ENCODE measurements around the gene TRIP13. TPM values are rescaled to one million over a fixed set of nuclear protein-coding genes. Genes with fewer than 3 reads are reported as not detected.

The TRIP13 gene
- total RNA-seq, 1 experiment from 2014 or later = 21.4 TPM

DNA sequence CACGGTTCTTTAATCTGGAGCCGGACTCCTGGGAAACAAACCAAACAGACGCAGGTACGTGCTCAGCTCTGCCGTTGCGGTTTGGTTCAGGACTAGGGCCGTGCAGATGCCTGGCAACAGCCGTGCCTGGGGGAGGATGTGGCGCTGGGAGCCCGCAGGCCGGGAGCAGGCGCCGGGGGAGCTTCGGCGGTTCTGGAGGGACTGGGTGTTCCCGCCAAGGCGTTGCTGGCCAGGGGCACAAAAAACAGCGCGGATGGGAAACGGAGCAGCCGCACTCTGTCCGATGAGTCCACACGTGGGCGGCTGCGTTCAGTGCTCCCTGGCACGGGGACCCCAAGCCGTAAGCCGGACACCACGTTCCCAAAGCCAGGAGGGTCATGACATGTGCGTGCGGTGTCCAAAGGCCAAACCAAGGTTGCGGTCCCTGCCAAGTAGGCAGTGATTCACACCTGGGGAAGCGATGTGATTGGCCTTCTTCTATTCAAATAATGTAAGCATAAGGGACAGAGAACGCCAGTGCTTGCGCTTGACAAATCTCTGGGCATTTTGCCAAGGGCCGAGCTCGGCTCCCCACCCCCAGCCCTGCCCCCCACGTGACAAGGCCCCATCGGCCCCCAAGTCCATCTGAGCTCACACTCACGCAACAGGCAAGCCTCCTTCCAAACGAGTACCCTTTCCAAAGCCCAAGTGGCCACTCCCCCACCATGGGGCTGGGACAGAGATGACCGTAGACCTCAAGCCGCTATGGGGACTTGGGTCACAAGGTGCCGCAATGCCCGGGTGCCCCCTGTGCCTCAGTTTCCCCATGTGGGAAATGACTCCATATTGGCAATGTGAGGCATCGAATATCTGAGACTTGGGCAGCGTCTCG, 66.3 kb downstream of the TRIP13 start:
- TF ChIP-seq CTCF (IDR thresholded peaks at IDR 0.05; ENCODE audit: unreplicated experiment) = no peak
- peak overlapping the region; percentile 55 for H3K4me3 Mint-ChIP-seq (ENCODE audit: unreplicated experiment)
- H3K27ac Mint-ChIP-seq (ENCODE audit: low read depth, unreplicated experiment) = peak overlapping the region; percentile 12
- no TSS peak for BruUV-seq (replicated peaks)
- ChIA-PET POLR2A (interaction anchor here (0.6 to 0.7 kb wide), 2 partner anchors 17 to 189 kb away, joined by 3 read pairs; no protein-coding TSS in a partner anchor), CTCF (interaction anchor here (0.6 kb wide), 1 partner anchor 1102 kb away, joined by 3 read pairs; no protein-coding TSS in a partner anchor)
- peak; percentile 93 for DNase-seq (ENCODE audit: unreplicated experiment)
- no peaks in the 10 kb centered on the region for H3K36me3 Mint-ChIP-seq (ENCODE audit: insufficient read depth, unreplicated experiment)
- H3K4me1 Mint-ChIP-seq (ENCODE audit: insufficient read depth, unreplicated experiment) = peaks cover 25% of the 10 kb centered on the region
- intact Hi-C loops (cut with micrococcal nuclease) = no loop called here
- no peaks in the 10 kb centered on the region for H3K9me3 Mint-ChIP-seq (ENCODE audit: unreplicated experiment)
- H3K27me3 Mint-ChIP-seq (ENCODE audit: insufficient read depth, unreplicated experiment) = peaks cover 18% of the 10 kb centered on the region

DNA sequence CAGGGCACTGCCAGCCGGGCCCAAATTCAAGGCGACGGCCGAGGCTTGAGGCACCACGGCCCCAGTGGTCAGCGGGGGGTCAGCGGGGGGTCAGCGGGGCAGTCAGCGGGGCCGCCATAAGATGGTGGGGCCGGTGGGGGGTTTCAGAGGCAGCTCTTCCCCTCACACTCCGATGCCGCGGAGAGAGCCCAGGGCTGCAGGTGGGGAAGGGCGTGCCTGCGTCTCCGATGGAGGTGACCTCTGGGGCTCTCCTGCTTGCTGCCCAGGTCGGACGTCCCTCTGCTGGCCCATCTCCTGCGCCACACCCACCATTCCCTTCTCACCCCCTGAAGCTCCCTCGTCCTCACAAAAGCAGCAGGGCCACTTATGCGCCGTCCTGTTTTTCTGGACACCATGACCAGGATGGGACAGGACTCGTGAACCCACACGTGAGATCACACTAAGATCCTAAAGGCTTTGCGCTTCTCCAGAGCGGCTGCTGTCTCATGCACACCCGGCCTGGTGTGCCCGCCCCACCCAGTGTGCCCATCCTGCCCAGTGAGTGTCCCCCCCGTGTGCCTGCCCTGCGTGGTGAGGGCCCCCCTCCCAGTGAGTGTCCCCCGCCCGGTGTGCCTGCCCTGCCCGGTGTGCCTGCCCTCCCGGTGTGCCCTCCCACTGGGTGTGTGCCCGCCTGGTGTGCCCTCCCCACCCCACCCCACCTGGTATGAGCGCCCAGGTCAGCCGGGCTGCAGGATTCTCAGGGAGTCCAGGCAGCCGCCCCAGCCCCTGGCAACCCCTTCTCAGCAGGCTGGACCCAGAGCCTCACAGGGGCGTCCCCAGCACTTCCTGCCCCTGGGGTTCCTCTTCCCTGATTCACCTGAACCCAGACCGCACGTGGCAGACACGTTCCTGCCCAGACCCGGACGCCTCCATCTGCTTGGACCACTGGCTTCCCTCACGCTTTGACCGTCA, 67.2 kb downstream of the TRIP13 start:
- TF ChIP-seq CTCF (IDR thresholded peaks at IDR 0.05; ENCODE audit: unreplicated experiment) = no peak
- no peaks in the 10 kb centered on the region for H3K9me3 Mint-ChIP-seq (ENCODE audit: unreplicated experiment)
- intact Hi-C loops (cut with micrococcal nuclease) = no loop called here
- DNase-seq (ENCODE audit: unreplicated experiment) = no peak
- H3K4me1 Mint-ChIP-seq (ENCODE audit: insufficient read depth, unreplicated experiment) = peaks cover 25% of the 10 kb centered on the region
- peaks cover 22% of the 10 kb centered on the region for H3K27me3 Mint-ChIP-seq (ENCODE audit: insufficient read depth, unreplicated experiment)
- ChIA-PET CTCF (interaction anchor here (0.6 kb wide), 1 partner anchor 1101 kb away, joined by 3 read pairs; no protein-coding TSS in a partner anchor), POLR2A (interaction anchor here (0.7 kb wide), 1 partner anchor 17 kb away, joined by 3 read pairs; no protein-coding TSS in a partner anchor)
- BruUV-seq (replicated peaks) = no TSS peak
- H3K27ac Mint-ChIP-seq (ENCODE audit: low read depth, unreplicated experiment) = no peak overlapping the region
- H3K4me3 Mint-ChIP-seq (ENCODE audit: unreplicated experiment) = no peak overlapping the region
- no peaks in the 10 kb centered on the region for H3K36me3 Mint-ChIP-seq (ENCODE audit: insufficient read depth, unreplicated experiment)

- intact Hi-C loops (cut with micrococcal nuclease) = no loop called here
- BruUV-seq (replicated peaks) = no TSS peak
- ChIA-PET CTCF (no interaction called here), POLR2A (no interaction called here)
- no peak for DNase-seq (ENCODE audit: unreplicated experiment)
- no peaks in the 10 kb centered on the region for H3K36me3 Mint-ChIP-seq (ENCODE audit: insufficient read depth, unreplicated experiment)
- peaks cover 19% of the 10 kb centered on the region for H3K4me1 Mint-ChIP-seq (ENCODE audit: insufficient read depth, unreplicated experiment)
- H3K9me3 Mint-ChIP-seq (ENCODE audit: unreplicated experiment) = no peaks in the 10 kb centered on the region
- H3K27ac Mint-ChIP-seq (ENCODE audit: low read depth, unreplicated experiment) = no peak overlapping the region
- H3K4me3 Mint-ChIP-seq (ENCODE audit: unreplicated experiment) = no peak overlapping the region
- H3K27me3 Mint-ChIP-seq (ENCODE audit: insufficient read depth, unreplicated experiment) = peaks cover 22% of the 10 kb centered on the region
- TF ChIP-seq CTCF (IDR thresholded peaks at IDR 0.05; ENCODE audit: unreplicated experiment) = no peak
Measured at GRCh38 chr5:960551-960950, 67.9 kb downstream of the TRIP13 start.

Data from MCF 10A (cell line).